Measurements from ENCODE around the gene GDPD4. TPM values are rescaled to one million over a fixed set of nuclear protein-coding genes. Genes with fewer than 3 reads are reported as not detected.

The GDPD4 gene
- total and polyA plus RNA-seq, 9 of the 15 experiments (the other 6 are each of a cell fraction or from before 2014, with no cell fraction given) = 0.40 TPM; not detected in 8

DNA sequence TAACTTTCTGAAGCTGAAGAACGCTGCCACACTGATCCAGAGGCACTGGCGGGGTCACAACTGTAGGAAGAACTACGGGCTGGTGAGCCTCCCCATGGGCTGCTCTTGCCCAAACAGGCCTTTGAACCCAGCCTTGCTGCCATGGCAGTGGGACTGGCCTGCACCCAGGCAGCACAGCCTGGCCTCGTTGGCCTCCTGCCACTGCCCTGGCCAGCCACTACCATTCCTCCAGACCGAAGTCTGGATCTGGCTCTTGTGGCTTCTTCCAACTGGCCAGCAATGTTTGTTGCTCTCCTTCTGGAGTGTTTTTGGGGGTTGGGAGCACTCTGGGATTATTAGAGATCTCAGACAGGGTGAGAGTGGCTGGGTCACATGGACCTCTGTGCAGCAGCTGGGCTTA is 122.4 kb downstream of the GDPD4 start:
- TF ChIP-seq, protein P1, sequence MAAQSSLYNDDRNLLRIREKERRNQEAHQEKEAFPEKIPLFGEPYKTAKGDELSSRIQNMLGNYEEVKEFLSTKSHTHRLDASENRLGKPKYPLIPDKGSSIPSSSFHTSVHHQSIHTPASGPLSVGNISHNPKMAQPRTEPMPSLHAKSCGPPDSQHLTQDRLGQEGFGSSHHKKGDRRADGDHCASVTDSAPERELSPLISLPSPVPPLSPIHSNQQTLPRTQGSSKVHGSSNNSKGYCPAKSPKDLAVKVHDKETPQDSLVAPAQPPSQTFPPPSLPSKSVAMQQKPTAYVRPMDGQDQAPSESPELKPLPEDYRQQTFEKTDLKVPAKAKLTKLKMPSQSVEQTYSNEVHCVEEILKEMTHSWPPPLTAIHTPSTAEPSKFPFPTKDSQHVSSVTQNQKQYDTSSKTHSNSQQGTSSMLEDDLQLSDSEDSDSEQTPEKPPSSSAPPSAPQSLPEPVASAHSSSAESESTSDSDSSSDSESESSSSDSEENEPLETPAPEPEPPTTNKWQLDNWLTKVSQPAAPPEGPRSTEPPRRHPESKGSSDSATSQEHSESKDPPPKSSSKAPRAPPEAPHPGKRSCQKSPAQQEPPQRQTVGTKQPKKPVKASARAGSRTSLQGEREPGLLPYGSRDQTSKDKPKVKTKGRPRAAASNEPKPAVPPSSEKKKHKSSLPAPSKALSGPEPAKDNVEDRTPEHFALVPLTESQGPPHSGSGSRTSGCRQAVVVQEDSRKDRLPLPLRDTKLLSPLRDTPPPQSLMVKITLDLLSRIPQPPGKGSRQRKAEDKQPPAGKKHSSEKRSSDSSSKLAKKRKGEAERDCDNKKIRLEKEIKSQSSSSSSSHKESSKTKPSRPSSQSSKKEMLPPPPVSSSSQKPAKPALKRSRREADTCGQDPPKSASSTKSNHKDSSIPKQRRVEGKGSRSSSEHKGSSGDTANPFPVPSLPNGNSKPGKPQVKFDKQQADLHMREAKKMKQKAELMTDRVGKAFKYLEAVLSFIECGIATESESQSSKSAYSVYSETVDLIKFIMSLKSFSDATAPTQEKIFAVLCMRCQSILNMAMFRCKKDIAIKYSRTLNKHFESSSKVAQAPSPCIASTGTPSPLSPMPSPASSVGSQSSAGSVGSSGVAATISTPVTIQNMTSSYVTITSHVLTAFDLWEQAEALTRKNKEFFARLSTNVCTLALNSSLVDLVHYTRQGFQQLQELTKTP (IDR thresholded peaks at IDR 0.05; ENCODE audit: low read depth in 1 of 2, partially characterized antibody in 2 of 2) = no peak
- no peak for TF ChIP-seq NBN (IDR thresholded peaks at IDR 0.05; ENCODE audit: low read depth)
- no peak for TF ChIP-seq DNMT1 (IDR thresholded peaks at IDR 0.05)
- TF ChIP-seq MECOM (CRISPR knock-in tag; IDR thresholded peaks at IDR 0.05) = no peak
- TF ChIP-seq PRPF4 (IDR thresholded peaks at IDR 0.05; ENCODE audit: insufficient read depth, low read depth, low read length, poor library complexity, severe bottlenecking) = no peak
- no peak for TF ChIP-seq BCOR (IDR thresholded peaks at IDR 0.05)
- TF ChIP-seq ZNF165 (CRISPR knock-in tag; IDR thresholded peaks at IDR 0.05; ENCODE audit: borderline replicate concordance) = no peak
- TF ChIP-seq TARDBP (IDR thresholded peaks at IDR 0.05) = no peak
- TF ChIP-seq ZFPM2 (CRISPR knock-in tag; IDR thresholded peaks at IDR 0.05) = no peak
- no peak for TF ChIP-seq ARNT (IDR thresholded peaks at IDR 0.05)
- TF ChIP-seq ZNF695 (CRISPR knock-in tag; IDR thresholded peaks at IDR 0.05) = no peak
- no peak for TF ChIP-seq SETDB1 (IDR thresholded peaks at IDR 0.05; ENCODE audit: low read length)
- no peak for TF ChIP-seq ZEB2 (IDR thresholded peaks at IDR 0.05)
- TF ChIP-seq OTX1 (CRISPR knock-in tag; IDR thresholded peaks at IDR 0.05) = no peak
- no peak for TF ChIP-seq CBX8 (IDR thresholded peaks at IDR 0.05; ENCODE audit: borderline replicate concordance, extremely low read depth, low read depth, low read length, poor library complexity, severe bottlenecking)
- TF ChIP-seq ILK (tag; IDR thresholded peaks at IDR 0.05; ENCODE audit: borderline replicate concordance, low read depth) = no peak
- TF ChIP-seq, protein P2, sequence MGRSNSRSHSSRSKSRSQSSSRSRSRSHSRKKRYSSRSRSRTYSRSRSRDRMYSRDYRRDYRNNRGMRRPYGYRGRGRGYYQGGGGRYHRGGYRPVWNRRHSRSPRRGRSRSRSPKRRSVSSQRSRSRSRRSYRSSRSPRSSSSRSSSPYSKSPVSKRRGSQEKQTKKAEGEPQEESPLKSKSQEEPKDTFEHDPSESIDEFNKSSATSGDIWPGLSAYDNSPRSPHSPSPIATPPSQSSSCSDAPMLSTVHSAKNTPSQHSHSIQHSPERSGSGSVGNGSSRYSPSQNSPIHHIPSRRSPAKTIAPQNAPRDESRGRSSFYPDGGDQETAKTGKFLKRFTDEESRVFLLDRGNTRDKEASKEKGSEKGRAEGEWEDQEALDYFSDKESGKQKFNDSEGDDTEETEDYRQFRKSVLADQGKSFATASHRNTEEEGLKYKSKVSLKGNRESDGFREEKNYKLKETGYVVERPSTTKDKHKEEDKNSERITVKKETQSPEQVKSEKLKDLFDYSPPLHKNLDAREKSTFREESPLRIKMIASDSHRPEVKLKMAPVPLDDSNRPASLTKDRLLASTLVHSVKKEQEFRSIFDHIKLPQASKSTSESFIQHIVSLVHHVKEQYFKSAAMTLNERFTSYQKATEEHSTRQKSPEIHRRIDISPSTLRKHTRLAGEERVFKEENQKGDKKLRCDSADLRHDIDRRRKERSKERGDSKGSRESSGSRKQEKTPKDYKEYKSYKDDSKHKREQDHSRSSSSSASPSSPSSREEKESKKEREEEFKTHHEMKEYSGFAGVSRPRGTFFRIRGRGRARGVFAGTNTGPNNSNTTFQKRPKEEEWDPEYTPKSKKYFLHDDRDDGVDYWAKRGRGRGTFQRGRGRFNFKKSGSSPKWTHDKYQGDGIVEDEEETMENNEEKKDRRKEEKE (IDR thresholded peaks at IDR 0.05; ENCODE audit: borderline replicate concordance in 1 of 2, control insufficient read depth in 1 of 2, low read depth in 2 of 2, low read length in 1 of 2) = no peak
- TF ChIP-seq, protein P3, sequence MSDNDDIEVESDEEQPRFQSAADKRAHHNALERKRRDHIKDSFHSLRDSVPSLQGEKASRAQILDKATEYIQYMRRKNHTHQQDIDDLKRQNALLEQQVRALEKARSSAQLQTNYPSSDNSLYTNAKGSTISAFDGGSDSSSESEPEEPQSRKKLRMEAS (CRISPR knock-in tag; IDR thresholded peaks at IDR 0.05) = no peak
- H3K79me2 ChIP-seq (ENCODE audit: control insufficient read depth, insufficient read depth, low read length) = no peaks in the 10 kb centered on the region
- FAIRE-seq (no peak), DNase-seq (ENCODE audit: extremely low read depth in 1 of 4, low spot score in 3 of 4) (no peak), ATAC-seq (no peak)
- H3K4me1 ChIP-seq (replicated peaks in 1 of 2; ENCODE audit: control insufficient read depth in 2 of 2, insufficient read depth in 2 of 2, low read length in 2 of 2) = peaks cover 0 to 4% of the 10 kb centered on the region in 2 experiments; a peak in 1 of 5 replicates
- H3K9me3 ChIP-seq (replicated peaks; ENCODE audit: control insufficient read depth, insufficient read depth, low read depth, low read length) = no peaks in the 10 kb centered on the region
- no peak overlapping the region for H3K4me3 ChIP-seq
- POLR2A ChIA-PET = no interaction called here
- intact Hi-C loops (cut with micrococcal nuclease) = no loop called here
- no peak overlapping the region for H3K4me2 ChIP-seq (ENCODE audit: insufficient read depth, low read length)
- in situ Hi-C loops (cut with MboI) = no loop called here
- peaks cover 19 to 72% of the 10 kb centered on the region in 2 experiments; a peak in 3 of 5 replicates for H3K27me3 ChIP-seq (ENCODE audit: control insufficient read depth in 2 of 2, insufficient read depth in 2 of 2, low read length in 2 of 2)
- CTCF ChIA-PET (ENCODE audit: low intra/inter-chr PET ratio) = no interaction called here
- no peak overlapping the region for H3K27ac ChIP-seq (ENCODE audit: extremely low read depth, low read depth, low read length)
- no peaks in the 10 kb centered on the region for H3K36me3 ChIP-seq (ENCODE audit: control insufficient read depth, insufficient read depth, low read length)
- H2AFZ ChIP-seq (ENCODE audit: low read depth, low read length) = no peak overlapping the region
- H3K9ac ChIP-seq (ENCODE audit: insufficient read depth in 1 of 2, low read depth in 2 of 2, low read length in 2 of 2) = no peak overlapping the region
- H3K9me1 ChIP-seq (ENCODE audit: control insufficient read depth, insufficient read depth, low read length) = peaks cover 2% of the 10 kb centered on the region
- WGBS (ENCODE audit: insufficient coverage, low coverage, missing lambda C conversion rate) = 2% methylated on average over 4 of the region's 5 CpGs
- no peaks in the 10 kb centered on the region for H4K20me1 ChIP-seq (replicated peaks; ENCODE audit: control insufficient read depth, insufficient read depth, low read length)
- no TSS peak for BruUV-seq (replicated peaks)
